H1 (cell line): ENCODE data around the gene HMCN1. TPM values are rescaled to one million over a fixed set of nuclear protein-coding genes. Genes with fewer than 3 reads are reported as not detected.

ENCODE experiments used
- CTCF ChIA-PET: fragments of 300-600 bp; sonication (Branson Sonifier 250); formaldehyde crosslinking; loops from one replicate; lab custom pipeline; 2021; ENCODE audit not compliant: partially characterized antibody; lab: Charles Lee
- POLR2A ChIA-PET: fragments of 300-600 bp; sonication (Branson Sonifier 250); formaldehyde crosslinking; loops from one replicate; lab custom pipeline; 2021; ENCODE audit warnings: inconsistent platforms; ENCODE audit not compliant: partially characterized antibody; lab: Charles Lee
- DNase-seq, 2 experiments: peaks; one replicate each; pipeline versions ENCODE4 v3.0.0 to v3.0.0-alpha.2; 2010 to 2022; ENCODE audit warnings: low spot score in 2 of 2, low read depth in 1 of 2, mixed read lengths in 1 of 2
- FAIRE-seq: peaks from 2 replicates; lab custom pipeline; 2011; peaks lifted over from hg19 to GRCh38; lab: Jason Lieb, UNC
- H2AFZ ChIP-seq: 2 replicates; pipeline ENCODE4 v1.8.1; 2012; ENCODE audit warnings: low read length, inconsistent platforms
- H2AK5ac ChIP-seq: 2 replicates; pipeline ENCODE4 v1.6.1; 2013; ENCODE audit warnings: low read depth, low read length
- H2BK120ac ChIP-seq: replicated peaks from 2 replicates; pipeline ENCODE3; 2013; ENCODE audit warnings: low read depth, low read length, inconsistent platforms
- H2BK12ac ChIP-seq: 2 replicates; pipeline ENCODE4 v1.6.1; 2013; ENCODE audit warnings: low read depth, low read length
- H2BK15ac ChIP-seq: 2 replicates; pipeline ENCODE4 v1.6.1; 2013; ENCODE audit warnings: low read length
- H2BK20ac ChIP-seq: 2 replicates; pipeline ENCODE4 v1.6.1; 2013; ENCODE audit warnings: low read length
- H2BK5ac ChIP-seq: 2 replicates; pipeline ENCODE4 v1.6.1; 2013; ENCODE audit warnings: low read depth, low read length
- H3K14ac ChIP-seq: 2 replicates; pipeline ENCODE4 v1.6.1; 2013; ENCODE audit warnings: inconsistent platforms; ENCODE audit not compliant: insufficient read length
- H3K18ac ChIP-seq: 2 replicates; pipeline ENCODE4 v1.6.1; 2013; ENCODE audit warnings: low read length; ENCODE audit errors: extremely low read depth
- H3K23ac ChIP-seq: 2 replicates; pipeline ENCODE4 v1.6.1; 2013; ENCODE audit warnings: inconsistent platforms; ENCODE audit not compliant: insufficient read length
- H3K23me2 ChIP-seq: 2 replicates; pipeline ENCODE4 v1.6.1; 2013; ENCODE audit warnings: low read depth, low read length
- H3K27ac ChIP-seq: 2 replicates; pipeline ENCODE4 v1.6.1; 2011; ENCODE audit warnings: low read depth, low read length, inconsistent platforms
- H3K27me3 ChIP-seq, 4 experiments: replicated peaks in 1 of 4; 1 replicate in 1 of 4; 2 replicates in 3 of 4; pipeline versions ENCODE4 v1.6.1 to v1.8.1; 2011 to 2013; ENCODE audit warnings: low read length in 3 of 4, mild to moderate bottlenecking in 3 of 4, inconsistent platforms in 2 of 4, mixed read lengths in 2 of 4, moderate library complexity in 1 of 4; ENCODE audit not compliant: control insufficient read depth in 3 of 4, insufficient read depth in 3 of 4; ENCODE audit errors: extremely low read depth in 1 of 4
- H3K36me3 ChIP-seq, 4 experiments: 2 replicates each; pipeline versions ENCODE4 v1.6.1 to v1.8.1; 2011 to 2013; ENCODE audit warnings: mild to moderate bottlenecking in 4 of 4, low read length in 3 of 4, moderate library complexity in 2 of 4, control low read depth in 1 of 4, inconsistent platforms in 1 of 4; ENCODE audit not compliant: insufficient read depth in 4 of 4, control insufficient read depth in 2 of 4
- H3K4ac ChIP-seq: replicated peaks from 2 replicates; pipeline ENCODE3; 2013; ENCODE audit warnings: low read length, low read depth, mixed read lengths, inconsistent platforms; ENCODE audit not compliant: insufficient read length
- H3K4me1 ChIP-seq, 4 experiments: replicated peaks in 1 of 4; 1 replicate in 1 of 4; 2 replicates in 3 of 4; pipeline versions ENCODE4 v1.6.1 to v1.8.1; 2011 to 2013; ENCODE audit warnings: low read length in 3 of 4, inconsistent platforms in 2 of 4, mixed read lengths in 1 of 4; ENCODE audit not compliant: insufficient read depth in 4 of 4, control insufficient read depth in 3 of 4
- H3K4me2 ChIP-seq, 2 experiments: 2 replicates each; pipeline versions ENCODE4 v1.6.1 to v1.8.1; 2011 to 2013; ENCODE audit warnings: low read depth in 2 of 2, low read length in 2 of 2, control low read depth in 1 of 2, inconsistent platforms in 1 of 2, mild to moderate bottlenecking in 1 of 2; ENCODE audit not compliant: insufficient read depth in 1 of 2
- H3K4me3 ChIP-seq, 4 experiments: fragments of 200-600, 300-600 bp in 1 of 4; sonication (generic), shearing (Covaris generic), sonication (Bioruptor Twin) in 1 of 4; 2 replicates each; pipeline versions ENCODE4 v1.5.1 to v1.8.1; 2011 to 2016; ENCODE audit warnings: low read length in 4 of 4, low read depth in 3 of 4, control low read depth in 2 of 4, inconsistent platforms in 2 of 4, mild to moderate bottlenecking in 2 of 4, mixed read lengths in 1 of 4, moderate library complexity in 1 of 4; ENCODE audit not compliant: insufficient read depth in 2 of 4; ENCODE audit errors: extremely low read depth in 1 of 4
- H3K56ac ChIP-seq: replicated peaks from 2 replicates; pipeline ENCODE3; 2013; ENCODE audit warnings: low read depth, mild to moderate bottlenecking, mixed read lengths, low read length, inconsistent platforms; ENCODE audit not compliant: insufficient read length
- H3K79me1 ChIP-seq: 2 replicates; pipeline ENCODE4 v1.6.1; 2013; ENCODE audit warnings: low read depth, low read length, control low read depth
- H3K79me2 ChIP-seq, 2 experiments: 2 replicates each; pipeline versions ENCODE4 v1.6.1 to v1.8.1; 2012 to 2013; ENCODE audit warnings: low read length in 2 of 2, mild to moderate bottlenecking in 2 of 2, inconsistent platforms in 1 of 2; ENCODE audit not compliant: insufficient read depth in 2 of 2, control insufficient read depth in 1 of 2
- H3K9ac ChIP-seq, 4 experiments: replicated peaks in 1 of 4; 1 replicate in 1 of 4; 2 replicates in 3 of 4; pipeline versions ENCODE4 v1.6.1 to v1.8.1; 2011 to 2013; ENCODE audit warnings: low read depth in 3 of 4, low read length in 3 of 4, control low read depth in 2 of 4, mild to moderate bottlenecking in 2 of 4, moderate library complexity in 2 of 4, inconsistent platforms in 1 of 4; ENCODE audit errors: extremely low read depth in 1 of 4
- H3K9me3 ChIP-seq, 2 experiments: 2 replicates each; pipeline versions ENCODE4 v1.6.1 to v1.8.1; 2012 to 2013; ENCODE audit warnings: mild to moderate bottlenecking in 2 of 2, moderate library complexity in 2 of 2, control low read depth in 1 of 2, inconsistent platforms in 1 of 2, low read depth in 1 of 2, low read length in 1 of 2, mixed read lengths in 1 of 2; ENCODE audit not compliant: insufficient read depth in 2 of 2
- H4K20me1 ChIP-seq, 2 experiments: replicated peaks in 1 of 2; 2 replicates each; pipeline versions ENCODE3 to v1.8.1; 2011 to 2013; ENCODE audit warnings: inconsistent platforms in 2 of 2, low read length in 2 of 2, mild to moderate bottlenecking in 1 of 2; ENCODE audit not compliant: insufficient read depth in 2 of 2, control insufficient read depth in 1 of 2
- H4K5ac ChIP-seq: 2 replicates; pipeline ENCODE4 v1.6.1; 2013; ENCODE audit warnings: low read length, low read depth, mixed read lengths, inconsistent platforms; ENCODE audit not compliant: insufficient read length
- H4K8ac ChIP-seq: 2 replicates; pipeline ENCODE4 v1.8.0; 2013; ENCODE audit warnings: mild to moderate bottlenecking, moderate library complexity, low read length, inconsistent platforms; ENCODE audit not compliant: insufficient read depth; ENCODE audit errors: extremely low read depth
- H4K91ac ChIP-seq: replicated peaks from 2 replicates; pipeline ENCODE3; 2013; ENCODE audit warnings: low read length, mixed read lengths, inconsistent platforms; ENCODE audit not compliant: insufficient read length
- BRCA1 ChIP-seq: IDR thresholded peaks from 2 replicates; pipeline ENCODE4 v1.6.1; 2012; ENCODE audit warnings: low read depth, low read length, improper control_type of control experiment
- CBX8 ChIP-seq: fragments of 300-800, 300-1000 bp; sonication (generic); IDR thresholded peaks from 2 replicates; pipeline ENCODE4 v1.7.1; 2016; ENCODE audit warnings: low read depth, low read length, borderline replicate concordance
- CTBP2 ChIP-seq: IDR thresholded peaks from 2 replicates; pipeline ENCODE4 v1.7.0; 2011; ENCODE audit warnings: borderline replicate concordance, mild to moderate bottlenecking, moderate library complexity, mixed read lengths, low read length; ENCODE audit not compliant: insufficient read depth, insufficient read length
- NANOG ChIP-seq: IDR thresholded peaks from 2 replicates; pipeline ENCODE4 v1.6.1; 2011; ENCODE audit warnings: low read length, low read depth, mild to moderate bottlenecking, inconsistent platforms; ENCODE audit not compliant: insufficient read depth, poor library complexity, severe bottlenecking
- SP4 ChIP-seq: IDR thresholded peaks from 2 replicates; pipeline ENCODE4 v1.6.1; 2012; ENCODE audit warnings: low read length, inconsistent platforms
- SUZ12 ChIP-seq: fragments of 200-600 bp; sonication (generic); IDR thresholded peaks from 2 replicates; pipeline ENCODE4 v1.6.1; 2012; ENCODE audit warnings: mild to moderate bottlenecking, inconsistent platforms, low read length, moderate library complexity, mixed read lengths
- WGBS, 2 experiments: shearing (Covaris generic) in 1 of 2; methylation state at CpG; one replicate each; pipeline versions ENCODE4 v1.1.6 to v1.1.7; 2013 to 2015; ENCODE audit warnings: low lambda C conversion rate in 2 of 2, mixed read lengths in 2 of 2, inconsistent platforms in 1 of 2, low coverage in 1 of 2, missing lambda C conversion rate in 1 of 2; ENCODE audit not compliant: insufficient replicate concordance in 2 of 2, insufficient coverage in 1 of 2, insufficient read length in 1 of 2; ENCODE audit errors: extremely low coverage in 1 of 2, missing lambda C conversion rate in 1 of 2; 5-methylcytosine and 5-hydroxymethylcytosine counted together
- polyA plus RNA-seq, 7 experiments: library from polyadenylated mRNA; depleted of rRNA in 3 of 7; stranded (reverse) in 5 of 7; unstranded in 2 of 7; fragments of >200 nt in 5 of 7; fragments of 200-250 nt in 2 of 7; gene quantifications; 1 replicate in 5 of 7; 2 replicates in 1 of 7; 4 replicates in 1 of 7; pipeline versions ENCODE4 v1.2.1 to v1.2.3, GENCODE V29; 2011 to 2013; ENCODE audit warnings: missing spikeins in 2 of 7, mixed read lengths in 2 of 7
- total RNA-seq: library from RNA; stranded (reverse); fragmentation: NEBNext Ultra II Directional; extraction: Animal tissue kit (Norgen Biotek cat#: 25700); gene quantifications from 2 replicates; pipeline ENCODE4 v1.2.1, GENCODE V29; 2021

HMCN1 gene
- total and polyA plus RNA-seq, 2 of the 8 experiments (the other 6 are each of a cell fraction or from before 2014, with no cell fraction given) = 13.8 to 14.6 TPM

DNA sequence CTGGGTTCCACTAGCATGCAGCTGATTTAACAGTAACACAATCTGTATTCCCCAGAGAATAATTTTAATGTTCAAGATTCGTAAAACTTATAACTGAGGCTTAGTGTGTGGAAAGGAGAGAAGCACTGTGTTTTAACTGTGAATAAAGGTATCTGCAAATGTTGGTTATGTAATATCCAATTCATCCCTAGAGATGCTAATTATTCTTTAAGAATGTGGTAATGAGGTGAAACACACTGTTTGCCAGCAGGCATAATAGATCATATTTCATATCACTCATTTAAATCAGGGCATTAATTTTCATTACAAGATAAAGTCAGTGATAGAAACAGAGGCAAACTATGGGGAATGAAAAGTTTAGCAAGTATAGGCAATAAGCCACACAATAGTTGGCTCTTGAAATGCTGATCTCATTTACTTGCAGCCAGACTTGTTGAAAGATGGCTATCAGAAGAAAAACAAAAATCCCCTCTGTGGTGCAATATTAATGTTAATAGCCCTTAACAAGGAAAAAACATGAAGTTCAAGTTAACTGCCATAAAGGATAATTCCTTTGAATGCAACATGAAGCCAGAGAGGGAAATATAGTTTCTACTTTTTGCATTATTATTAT lies 33.4 kb downstream of the HMCN1 start:
- H2AK5ac ChIP-seq = no peak overlapping the region
- H3K27me3 ChIP-seq = peaks cover 0 to 1% (median 0%) of the 10 kb centered on the region in 4 experiments; a peak in 1 of 7 replicates
- H3K27ac ChIP-seq = no peak overlapping the region
- H2BK120ac ChIP-seq = no peak overlapping the region
- no peak for FAIRE-seq
- H3K14ac ChIP-seq = no peak overlapping the region
- H2BK5ac ChIP-seq = no peak overlapping the region
- H2BK15ac ChIP-seq = no peak overlapping the region
- no peak overlapping the region for H3K56ac ChIP-seq
- H3K23ac ChIP-seq = no peak overlapping the region
- no peaks in the 10 kb centered on the region for H3K79me2 ChIP-seq
- no peak overlapping the region for H3K18ac ChIP-seq
- no peak overlapping the region for H3K4me3 ChIP-seq
- no peak overlapping the region for H3K4me2 ChIP-seq
- no peak for TF ChIP-seq CBX8
- TF ChIP-seq BRCA1 = no peak
- no peak for TF ChIP-seq NANOG
- TF ChIP-seq SUZ12 = no peak
- no peak for TF ChIP-seq CTBP2
- no peak for TF ChIP-seq SP4
- TF ChIP-seq, all 59 proteins: peak for 0
- Histone ChIP-seq H4K20me1 (no peaks in the 10 kb centered on the region), H2AFZ (no peak overlapping the region), H3K9me3 (no peaks in the 10 kb centered on the region), H3K79me1 (no peaks in the 10 kb centered on the region), H3K4ac (no peak overlapping the region), H4K5ac (no peak overlapping the region), H4K8ac (no peak overlapping the region), H3K23me2 (no peaks in the 10 kb centered on the region), H2BK12ac (no peak overlapping the region), H3K4me1 (no peaks in the 10 kb centered on the region; a peak in 2 of 7 replicates), H2BK20ac (no peak overlapping the region), H3K9ac (no peak overlapping the region), H4K91ac (no peak overlapping the region), H3K36me3 (no peaks in the 10 kb centered on the region)
- DNase-seq = no peak
- POLR2A ChIA-PET = no interaction called here
- CTCF ChIA-PET = no interaction called here
- WGBS, 2 experiments = 92% methylated on average over 1 of the region's 1 CpG; no CpG with 5 or more reads in 1 of the 2 experiments
